ENCODE measurements around the gene OR2A1.
"Not testable (repeated sequence)": the region's sequence is repeated elsewhere in the genome, so short reads cannot be mapped to it uniquely, and the experiment has no call there.

The OR2A1 gene

DNA sequence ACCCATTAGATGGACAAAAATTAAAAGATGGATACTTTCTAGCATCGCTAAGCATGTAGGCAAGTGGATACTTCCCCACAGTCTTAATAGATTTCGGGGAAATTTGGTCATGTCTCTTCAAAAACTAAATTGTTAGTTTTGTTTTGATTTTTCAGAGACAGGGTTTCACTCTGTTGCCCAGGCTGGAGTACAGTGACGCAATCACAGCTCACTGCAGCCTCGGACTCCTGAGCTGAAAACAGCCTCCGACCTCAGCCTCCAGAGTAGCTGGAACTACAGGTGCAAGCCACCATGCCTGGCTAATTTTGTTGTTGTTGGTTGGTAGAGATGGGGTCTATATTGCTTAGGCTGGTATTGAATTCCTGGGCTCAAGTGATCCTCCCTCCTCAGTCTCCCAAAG lies 13.6 kb downstream of the OR2A1 start:
- DNase-seq: not testable (repeated sequence)

DNA sequence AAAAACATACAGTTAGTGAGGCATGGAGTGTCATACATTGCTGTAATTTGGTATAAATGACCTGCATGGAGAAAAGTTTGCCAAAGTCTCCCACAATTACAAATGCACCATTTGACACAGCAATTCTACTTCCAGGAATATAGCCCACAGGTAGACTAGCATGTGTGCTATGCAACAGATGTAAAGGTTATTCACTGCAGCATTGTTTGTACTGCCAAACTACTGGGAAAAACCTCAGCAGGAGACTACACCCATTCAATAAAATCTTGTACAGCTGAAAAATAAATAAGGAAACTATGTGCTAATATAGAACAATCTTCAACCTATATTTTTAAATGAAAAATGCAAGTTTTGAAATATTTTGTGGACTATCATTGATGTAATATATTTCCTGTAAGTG lies 17.8 kb downstream of the OR2A1 start:
- DNase-seq: not testable (repeated sequence)

DNA sequence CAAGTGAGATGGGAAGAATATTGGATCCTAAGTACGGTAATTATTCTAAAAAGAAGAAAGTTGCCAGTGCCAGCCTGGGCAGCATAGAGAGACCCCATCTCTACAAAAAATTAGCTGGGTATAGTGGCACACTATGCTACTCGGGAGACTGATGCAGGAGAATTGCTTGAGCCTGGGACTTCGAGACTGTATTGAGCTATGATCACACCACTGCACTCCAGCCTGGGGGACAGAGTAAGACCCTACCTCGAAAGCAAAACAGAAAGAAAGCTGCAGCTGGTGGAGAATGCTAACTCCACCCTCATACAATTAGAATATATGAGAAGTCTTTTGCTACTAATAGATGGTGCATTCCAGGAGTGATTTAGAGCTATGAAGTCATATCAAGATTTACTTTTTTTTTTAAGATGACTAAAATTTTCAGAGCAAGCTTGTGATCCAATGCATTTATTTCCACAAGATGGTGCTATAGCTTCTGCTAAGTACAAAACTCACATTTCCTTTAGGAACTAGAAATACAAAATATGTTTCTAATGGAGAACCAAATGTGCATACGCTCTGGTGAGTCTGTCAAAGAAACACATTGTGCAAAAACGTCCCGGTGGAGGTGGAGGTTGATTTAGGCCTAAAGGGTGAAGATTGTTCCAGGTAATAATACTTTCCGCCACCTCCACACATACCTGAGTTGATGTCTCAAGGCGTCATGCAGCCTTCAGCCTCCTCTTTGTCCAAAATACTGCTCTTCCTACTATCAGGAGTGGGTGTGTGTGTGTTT lies 19.2 kb downstream of the OR2A1 start:
- DNase-seq: not testable (repeated sequence)

DNA sequence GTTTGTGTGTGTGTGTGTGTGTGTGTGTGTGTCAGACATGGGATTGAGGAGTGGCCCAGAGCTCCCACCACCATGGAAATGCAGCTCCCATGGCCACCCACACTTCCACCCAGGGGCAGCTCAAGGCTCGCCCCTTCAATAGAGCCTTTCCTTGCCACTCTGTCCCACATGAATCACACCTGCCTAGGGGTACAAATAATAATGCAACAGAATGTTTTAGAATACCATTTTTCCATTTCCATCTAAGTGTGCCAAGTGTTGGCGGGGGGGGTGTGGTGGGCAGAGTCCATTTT lies 19.7 kb downstream of the OR2A1 start:
- not testable (repeated sequence) for DNase-seq

DNA sequence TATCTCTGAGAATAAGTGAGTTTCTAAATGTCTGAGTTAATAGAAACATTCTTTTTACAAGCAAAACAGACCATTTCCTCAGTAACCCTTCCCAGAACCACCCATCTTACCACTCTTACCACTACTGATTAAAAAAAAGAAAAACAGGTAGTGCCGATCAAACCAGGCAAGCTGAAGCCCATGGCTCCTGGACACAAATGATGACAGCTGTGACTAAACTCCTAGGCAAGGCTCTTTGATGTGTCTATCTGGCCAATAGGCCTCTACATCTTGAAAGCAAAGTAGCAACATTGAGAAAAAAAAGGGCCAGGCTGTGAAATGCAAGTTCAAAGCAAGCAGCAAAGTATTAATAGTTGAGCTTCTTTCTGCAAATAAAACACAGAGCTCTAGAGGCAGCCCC lies 36.4 kb downstream of the OR2A1 start:
- DNase-seq: not testable (repeated sequence)

DNA sequence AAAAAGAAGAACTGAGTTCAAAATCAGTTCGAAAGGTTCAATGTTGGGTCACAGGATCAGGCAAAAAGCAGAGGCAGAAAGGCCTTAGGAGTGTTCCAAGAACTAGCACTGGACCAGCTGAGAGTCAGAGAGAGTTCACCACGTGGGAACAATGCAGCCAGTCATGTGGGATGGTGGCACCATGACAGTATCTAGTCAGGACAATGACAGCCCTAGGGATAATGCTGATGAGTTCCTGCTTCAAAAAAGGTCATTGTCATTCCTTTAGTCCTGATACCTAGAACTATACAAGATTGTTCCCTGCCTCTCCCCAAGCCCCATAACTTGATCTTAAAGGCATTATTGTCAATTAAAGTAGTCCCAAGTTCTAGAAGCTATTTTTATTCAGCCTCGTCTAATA lies 39.4 kb downstream of the OR2A1 start:
- not testable (repeated sequence) for DNase-seq

DNA sequence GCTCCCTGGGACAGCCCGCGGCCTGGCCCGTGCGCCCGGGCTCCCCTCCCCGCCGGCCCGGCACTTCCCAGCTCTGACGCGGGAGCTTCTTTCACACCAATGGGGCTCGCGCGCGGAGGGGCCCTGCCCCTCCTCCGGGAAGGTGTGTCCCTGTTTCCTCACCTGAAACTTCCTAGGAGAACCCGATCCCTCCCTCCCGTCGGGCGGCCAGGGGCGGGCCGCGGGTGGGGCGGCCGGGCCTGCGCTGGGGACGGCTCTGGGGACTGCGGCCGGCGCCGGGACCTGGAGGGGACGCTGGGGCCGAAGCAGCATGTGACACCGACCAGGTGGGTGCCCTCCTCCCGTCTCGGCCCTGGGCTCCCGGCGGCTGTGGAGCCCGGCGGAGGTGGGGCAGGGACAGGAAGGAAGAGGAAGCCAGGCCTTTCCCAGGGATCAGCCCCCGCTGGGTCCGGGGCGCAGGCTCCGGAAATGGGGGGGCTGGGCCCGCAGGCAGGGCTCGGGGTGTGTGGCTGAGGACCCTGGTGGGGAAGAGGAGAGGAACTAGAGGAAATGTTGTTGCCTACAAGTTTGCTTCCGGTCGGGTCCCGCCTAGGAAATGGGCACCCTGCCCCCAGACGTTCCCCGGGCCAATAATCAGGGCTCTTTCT lies 43.1 kb downstream of the OR2A1 start, which contains the start of gene ARHGEF5:
Gene ARHGEF5 (plus strand): TSS at position 227 of the 647 bp plus-strand sequence. CDS start 7,268 bp downstream, outside the sequence.
- DNase-seq: not testable (repeated sequence)

DNA sequence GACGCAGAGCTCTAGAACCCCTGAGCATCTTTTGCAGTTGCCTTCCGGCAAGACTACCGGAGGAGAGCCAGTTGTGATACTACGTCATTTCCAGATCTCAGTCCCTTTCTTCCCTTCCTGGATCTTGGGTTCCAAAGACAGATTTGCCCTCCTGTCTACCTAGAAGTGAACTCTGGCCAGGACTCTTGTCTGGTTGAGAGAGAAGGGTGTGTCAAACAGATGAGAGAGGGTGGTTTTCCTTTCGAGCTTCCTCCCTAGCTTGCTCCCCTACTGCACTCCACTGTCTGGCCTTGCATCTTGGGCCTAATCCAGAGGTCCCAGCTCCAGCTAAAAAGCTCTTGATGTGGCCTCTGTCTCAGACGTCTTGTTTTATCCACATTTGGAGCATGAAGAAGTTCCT lies 44.0 kb downstream of the OR2A1 start:
- DNase-seq: not testable (repeated sequence)

DNA sequence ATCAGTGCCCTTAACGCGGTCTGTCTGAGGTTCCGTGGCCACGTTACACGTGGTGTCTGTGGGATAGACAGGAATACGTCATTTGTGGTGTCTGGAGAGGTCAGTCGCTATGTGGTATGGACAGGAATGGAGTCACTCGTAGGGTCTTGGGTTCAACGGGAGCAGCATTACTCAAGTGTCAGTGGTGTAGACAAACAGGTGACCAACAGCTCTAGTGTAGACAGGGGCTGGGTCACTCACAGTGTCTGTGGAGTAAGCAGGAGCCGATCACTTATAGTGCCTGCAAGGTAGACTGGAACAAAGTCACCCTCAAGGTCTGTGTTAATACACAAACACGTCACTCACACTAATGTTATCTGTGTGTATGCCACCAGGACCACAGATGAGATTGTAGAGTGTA lies 44.6 kb downstream of the OR2A1 start:
- not testable (repeated sequence) for DNase-seq

DNA sequence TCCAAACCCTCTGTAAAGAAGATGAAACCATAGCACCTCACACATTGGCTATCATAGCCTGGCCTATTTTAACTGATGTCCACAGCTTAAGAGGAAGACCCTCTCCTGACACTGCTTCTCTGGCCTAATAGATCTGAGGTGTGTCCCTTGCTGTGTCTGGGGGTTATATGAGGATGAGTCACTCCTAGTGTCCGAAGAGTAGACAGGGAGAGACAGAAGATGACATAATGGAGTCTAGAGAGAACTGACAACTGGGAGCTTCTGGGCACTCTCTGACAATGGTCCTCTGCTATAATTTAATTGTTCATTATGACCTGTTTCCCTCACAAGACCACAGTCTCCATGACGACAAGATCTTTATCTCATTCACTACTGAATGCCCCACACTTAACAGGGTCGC lies 49.8 kb downstream of the OR2A1 start:
- DNase-seq: not testable (repeated sequence)

DNA sequence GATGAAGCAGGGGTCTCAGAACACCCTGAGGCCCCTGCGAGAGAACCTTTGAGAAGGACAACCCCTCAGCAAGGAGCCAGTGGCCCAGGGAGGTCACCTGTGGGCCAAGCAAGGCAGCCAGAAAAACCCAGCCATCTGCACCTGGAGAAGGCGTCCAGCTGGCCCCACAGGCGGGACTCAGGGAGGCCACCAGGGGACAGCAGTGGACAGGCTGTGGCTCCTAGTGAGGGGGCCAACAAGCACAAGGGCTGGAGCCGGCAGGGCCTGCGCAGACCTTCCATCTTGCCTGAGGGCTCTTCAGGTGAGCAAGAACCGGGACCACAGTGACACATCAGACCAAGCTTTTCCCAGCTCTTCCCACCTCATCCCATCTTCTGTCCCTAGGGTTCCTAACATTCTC lies 53.3 kb downstream of the OR2A1 start:
- DNase-seq: not testable (repeated sequence)

DNA sequence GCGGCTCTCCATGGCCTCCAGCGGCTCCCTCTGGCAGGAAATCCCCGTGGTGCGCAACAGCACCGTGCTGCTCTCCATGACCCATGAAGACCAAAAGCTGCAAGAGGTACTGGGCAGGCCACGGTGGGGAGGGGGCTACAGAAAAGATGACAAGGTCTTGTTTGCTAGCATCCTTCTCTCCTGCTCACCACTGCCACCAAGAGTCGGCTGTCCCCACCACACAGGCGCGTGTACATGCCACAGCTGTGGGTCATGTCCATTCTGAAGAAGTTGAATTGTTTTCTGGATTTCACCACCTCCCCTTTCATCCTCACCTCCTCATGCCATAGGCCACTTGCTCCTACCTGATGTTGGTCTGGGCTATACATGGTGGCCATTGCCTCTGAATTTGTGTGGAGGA lies 55.0 kb downstream of the OR2A1 start:
- DNase-seq: not testable (repeated sequence)

DNA sequence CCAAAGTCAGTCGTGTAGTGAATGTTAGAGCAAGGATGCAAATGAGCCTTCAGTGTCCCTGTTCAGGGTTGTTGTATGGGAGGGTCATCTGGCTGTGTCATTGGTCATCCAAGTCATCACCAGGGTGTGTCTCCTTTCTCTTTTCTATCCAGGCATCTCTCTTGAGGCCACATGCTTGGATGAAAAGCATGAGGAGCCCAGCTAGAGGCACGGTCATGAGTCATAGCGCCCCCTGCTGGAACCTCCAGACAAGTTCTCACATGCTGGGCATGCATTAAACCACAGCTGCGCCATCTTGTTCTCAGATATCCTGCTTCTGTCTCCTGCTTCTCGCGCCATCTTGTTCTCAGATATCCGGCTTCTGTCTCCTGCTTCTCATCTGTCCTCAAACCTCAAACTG lies 57.0 kb downstream of the OR2A1 start:
- DNase-seq: not testable (repeated sequence)
